EL (cell line): ENCODE data around the gene YBX2.

Experiments
- DNase-seq: peaks from one replicate; pipeline ENCODE4 v3.0.0-alpha.2; 2016

The YBX2 gene

DNA sequence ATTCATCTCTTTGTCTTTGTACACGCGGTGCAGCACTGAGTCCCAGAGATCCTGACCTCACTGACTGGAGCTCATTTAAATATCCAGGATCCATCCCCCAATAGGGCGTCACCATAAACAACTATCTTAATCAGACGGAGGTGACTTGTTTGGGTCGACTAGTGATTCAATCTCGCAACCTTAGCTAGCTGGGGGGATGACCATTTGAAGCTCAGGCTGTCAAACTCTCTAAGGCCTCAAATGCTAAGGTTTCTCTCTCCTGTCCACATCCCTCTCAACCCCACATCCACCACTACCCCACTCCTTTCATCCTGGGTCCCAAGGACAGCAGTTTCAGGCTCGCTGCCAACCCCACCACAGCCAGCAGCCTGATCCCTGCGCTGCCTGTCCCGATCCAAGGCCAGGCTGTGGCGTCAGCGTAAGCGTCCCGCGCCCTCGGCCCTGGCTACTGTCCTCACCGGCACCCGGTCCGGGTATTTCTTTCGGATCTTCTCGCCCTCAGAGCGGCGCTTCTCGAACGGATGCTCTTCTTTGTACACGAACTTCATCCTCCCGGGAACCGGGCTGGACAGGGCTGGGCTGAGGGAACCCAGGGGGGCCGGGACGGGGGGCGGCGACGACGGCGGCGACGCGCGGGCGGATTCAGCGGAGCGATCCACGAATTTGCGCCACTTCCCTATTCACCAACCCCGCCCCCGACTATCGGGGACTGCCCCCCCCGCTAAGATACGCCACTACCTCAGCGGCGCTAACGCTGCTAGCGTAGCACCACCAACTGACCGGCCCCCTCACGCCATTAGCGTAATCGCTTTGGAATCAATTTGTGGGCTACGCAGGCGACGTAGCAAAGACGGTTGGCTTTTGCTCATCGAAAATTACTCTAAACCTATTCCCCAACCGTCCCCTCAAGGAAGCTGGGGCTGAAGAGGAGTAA lies 52.4 kb downstream of the YBX2 start, which contains the start of gene GABARAP:
Gene GABARAP (minus strand): TSS at position 667 of the 934 bp plus-strand sequence. CDS start 119 bp downstream, at position 548.
- peak; percentile 92 for DNase-seq

DNA sequence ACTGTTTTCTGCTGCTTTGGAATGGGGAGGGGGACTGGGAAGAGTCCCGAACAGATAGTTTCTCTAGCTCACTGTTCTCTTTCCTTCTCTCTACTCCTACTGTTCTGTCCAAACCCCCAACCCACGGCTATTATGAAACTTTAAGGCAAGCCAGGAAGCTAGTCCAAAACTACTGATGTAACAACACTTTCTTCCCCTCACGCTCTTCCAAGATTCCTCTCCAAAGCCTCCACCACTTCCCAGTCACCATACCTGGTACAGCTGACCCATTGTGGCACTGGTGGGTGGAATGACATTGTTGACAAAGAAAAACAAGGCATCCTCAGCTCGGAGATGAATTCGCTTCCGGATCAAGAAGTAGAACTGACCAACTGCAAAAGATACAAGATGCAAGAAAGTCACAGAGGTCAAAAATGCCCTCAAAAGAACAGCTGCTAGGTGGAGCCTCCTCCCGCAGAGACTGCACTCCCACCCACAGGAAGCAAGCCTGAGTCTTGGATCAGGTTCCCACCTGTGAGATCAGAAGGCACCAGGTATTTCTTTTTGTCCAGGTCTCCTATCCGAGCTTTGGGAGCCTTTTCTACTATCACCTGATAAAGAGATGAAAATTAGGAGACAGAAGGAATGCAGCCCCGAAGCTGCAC lies 53.2 kb downstream of the YBX2 start:
- no peak for DNase-seq

- no peak for DNase-seq
Measured at GRCh38 chr17:7240375-7240774, 54.1 kb downstream of the YBX2 start.

GRCh38 chr17:7239091-7240027 lies 55.1 kb downstream of the YBX2 start, which contains the start of gene PHF23:
Gene PHF23, minus strand, starts transcription at chr17:7239457. Its CDS starts 178 bp downstream, at chr17:7239279.
- DNase-seq, result peak; percentile 100

- peak; percentile 36 for DNase-seq
Measured at GRCh38 chr17:7238420-7239090, 55.9 kb downstream of the YBX2 start.
